GM12874 (cell line): Measurements from ENCODE around the gene LDLRAP1.

Experiments used
- TF ChIP-seq, protein P1 (sequence below): IDR thresholded peaks from 2 replicates; pipeline ENCODE4 v1.5.1; 2011; ENCODE audit warnings: low read depth, mild to moderate bottlenecking, control low read depth, low read length, moderate library complexity; ENCODE audit not compliant: insufficient read depth

Gene LDLRAP1

DNA sequence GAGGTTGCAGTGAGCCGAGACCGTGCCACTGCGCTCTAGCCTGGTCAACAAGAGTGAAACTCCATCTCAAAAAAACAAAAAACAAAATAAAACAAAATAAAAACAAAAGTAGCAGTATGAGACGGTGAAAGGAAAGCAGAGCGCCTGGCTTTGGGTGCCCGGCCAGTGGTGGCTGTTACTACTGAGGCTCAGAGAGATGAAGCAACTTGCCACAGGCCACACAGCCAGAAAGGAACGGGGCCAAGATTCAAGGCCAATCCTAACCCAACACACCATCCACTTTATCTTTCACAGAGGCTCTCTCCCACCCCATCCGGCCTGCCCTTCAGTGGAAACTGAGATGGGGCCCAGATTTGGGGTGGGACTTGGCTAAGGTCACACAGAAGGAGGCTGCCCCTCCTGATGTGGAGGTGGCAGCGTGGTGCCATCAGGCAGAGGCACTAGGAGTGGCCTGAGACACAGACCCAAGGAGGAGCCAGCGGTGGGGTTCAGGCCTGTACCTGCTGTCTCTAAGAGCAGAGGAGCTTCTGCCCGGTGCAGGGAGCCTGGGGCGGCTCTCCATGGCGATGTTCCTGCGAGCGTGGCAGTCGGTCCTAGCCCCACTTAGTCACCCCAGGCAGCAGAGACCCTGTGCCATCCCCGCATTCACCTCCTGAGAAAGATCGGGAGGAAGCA lies 33.2 kb downstream of the LDLRAP1 start:
- TF ChIP-seq, protein P1, sequence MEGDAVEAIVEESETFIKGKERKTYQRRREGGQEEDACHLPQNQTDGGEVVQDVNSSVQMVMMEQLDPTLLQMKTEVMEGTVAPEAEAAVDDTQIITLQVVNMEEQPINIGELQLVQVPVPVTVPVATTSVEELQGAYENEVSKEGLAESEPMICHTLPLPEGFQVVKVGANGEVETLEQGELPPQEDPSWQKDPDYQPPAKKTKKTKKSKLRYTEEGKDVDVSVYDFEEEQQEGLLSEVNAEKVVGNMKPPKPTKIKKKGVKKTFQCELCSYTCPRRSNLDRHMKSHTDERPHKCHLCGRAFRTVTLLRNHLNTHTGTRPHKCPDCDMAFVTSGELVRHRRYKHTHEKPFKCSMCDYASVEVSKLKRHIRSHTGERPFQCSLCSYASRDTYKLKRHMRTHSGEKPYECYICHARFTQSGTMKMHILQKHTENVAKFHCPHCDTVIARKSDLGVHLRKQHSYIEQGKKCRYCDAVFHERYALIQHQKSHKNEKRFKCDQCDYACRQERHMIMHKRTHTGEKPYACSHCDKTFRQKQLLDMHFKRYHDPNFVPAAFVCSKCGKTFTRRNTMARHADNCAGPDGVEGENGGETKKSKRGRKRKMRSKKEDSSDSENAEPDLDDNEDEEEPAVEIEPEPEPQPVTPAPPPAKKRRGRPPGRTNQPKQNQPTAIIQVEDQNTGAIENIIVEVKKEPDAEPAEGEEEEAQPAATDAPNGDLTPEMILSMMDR: no peak

DNA sequence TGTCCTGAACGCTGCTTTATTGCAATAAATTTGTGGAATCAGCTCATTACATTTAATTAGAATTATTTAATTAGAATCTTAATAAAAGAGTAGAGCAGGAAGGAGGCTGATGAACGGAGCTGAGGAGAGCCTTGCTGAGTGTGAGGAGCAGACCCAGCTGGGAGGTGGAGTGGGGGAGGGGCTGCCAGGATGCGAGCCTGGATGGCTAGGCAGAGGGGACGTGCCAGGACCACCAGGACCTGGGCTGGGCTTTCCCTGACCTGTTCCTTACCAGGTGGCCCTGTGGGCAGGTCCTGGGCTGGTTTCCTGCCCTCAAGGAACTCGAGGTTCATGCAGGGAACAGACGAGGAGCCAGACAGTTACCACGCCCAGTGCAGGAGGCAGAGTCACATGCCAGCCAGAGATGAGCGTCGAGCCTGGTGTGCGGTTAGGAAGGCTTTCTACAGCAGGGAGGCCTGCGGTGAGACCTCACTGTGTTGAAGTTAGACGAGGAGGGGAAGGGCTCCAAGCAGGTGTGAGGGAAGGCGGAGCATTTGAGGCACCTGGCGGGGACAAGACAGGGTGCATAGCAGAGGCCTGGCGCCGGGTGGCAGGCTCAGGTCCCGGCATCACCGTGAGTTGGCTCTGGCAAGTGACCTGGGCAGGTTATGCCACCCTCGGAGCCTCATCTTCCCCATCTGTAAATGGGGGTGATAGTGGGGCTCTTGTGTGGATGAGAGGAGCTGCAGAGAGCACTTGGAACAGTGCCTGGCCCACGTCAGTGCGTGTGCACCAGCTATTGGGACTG lies 33.9 kb downstream of the LDLRAP1 start:
- TF ChIP-seq, protein P1: no peak

DNA sequence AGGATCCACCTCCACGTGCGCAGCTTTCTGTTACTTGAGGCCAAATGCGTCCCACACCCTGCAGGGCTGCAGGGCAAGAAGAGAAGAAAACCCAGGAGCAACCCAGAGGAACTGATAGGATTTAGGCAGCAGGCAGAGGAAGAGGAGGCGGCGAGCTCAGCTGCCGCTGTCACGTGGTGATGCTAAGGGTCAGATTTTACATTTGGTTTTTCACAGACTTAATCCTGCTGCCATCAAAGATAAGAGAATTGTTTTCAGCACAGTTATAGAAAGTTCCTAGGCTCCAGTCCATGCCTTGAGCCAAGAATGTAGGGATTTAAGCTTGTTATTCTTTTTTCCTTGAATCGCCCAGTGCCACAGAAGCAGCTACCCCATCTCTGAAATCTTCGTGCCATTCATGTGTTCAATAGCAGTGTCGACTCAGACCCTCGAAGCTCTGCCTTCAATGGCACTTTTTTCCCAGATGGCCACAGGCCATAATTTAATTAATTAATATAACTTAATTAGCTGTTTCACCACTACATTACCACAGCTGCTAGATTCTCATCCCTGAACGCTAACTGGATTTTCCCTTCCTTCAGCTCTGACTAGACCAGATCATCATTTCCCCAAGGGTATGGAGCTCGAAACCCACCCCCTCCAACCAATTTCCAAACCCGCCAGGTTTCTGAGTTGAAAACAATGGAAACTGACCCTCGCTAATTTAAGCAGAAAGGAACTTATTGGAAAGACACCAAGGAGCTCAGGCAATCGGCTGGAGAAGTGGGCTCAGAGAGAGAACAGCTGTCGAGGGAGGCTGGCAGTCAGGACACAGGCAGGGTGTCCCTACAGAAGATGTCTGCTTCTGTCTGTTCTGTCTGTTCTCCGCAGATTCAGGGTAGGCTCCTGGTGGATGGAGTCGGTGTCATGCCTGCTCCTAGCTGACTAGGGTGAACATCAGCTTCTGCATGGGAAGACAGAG lies 36.2 kb downstream of the LDLRAP1 start:
- TF ChIP-seq, protein P1: no peak

DNA sequence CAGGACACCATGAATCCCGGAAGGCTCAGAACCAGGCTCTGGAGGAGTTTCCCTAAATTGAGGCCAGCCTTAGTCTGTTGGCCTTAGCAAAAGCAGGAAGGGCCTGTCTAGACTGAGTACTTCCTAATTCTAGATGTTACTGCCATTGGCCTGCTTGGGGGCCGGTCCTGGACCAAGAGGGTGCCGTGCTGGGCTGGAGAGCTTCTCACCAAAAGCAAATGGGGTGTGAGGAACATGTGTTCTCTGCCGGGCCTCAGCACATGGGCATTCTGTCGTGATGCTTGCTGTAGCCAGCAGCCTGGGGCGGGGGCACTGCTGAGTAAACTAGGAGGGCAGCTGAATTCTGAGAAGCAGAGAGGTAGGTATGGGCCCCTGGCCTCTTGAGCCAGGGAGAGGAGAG lies 37.5 kb downstream of the LDLRAP1 start:
- TF ChIP-seq, protein P1: no peak

DNA sequence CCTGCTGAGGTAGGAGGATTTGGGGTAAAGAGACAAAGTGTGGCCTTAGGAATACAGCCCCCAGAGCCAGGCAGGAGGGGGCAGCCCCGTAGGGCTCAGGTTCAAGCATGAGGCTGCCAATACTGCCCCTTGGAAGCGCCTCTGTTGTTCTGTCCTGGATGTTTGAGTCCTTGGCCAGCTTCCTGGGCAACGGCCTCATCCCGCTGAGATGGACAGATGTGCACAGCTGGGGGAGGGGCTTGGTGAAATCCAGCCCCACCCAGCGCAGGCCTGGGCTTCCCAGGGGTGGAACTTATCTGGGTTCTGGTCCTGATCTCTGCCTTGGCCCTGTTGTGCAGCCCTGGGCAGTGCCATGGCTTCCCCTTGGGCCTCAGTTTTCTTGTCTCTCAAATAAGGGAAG lies 38.4 kb downstream of the LDLRAP1 start:
- TF ChIP-seq, protein P1: no peak

DNA sequence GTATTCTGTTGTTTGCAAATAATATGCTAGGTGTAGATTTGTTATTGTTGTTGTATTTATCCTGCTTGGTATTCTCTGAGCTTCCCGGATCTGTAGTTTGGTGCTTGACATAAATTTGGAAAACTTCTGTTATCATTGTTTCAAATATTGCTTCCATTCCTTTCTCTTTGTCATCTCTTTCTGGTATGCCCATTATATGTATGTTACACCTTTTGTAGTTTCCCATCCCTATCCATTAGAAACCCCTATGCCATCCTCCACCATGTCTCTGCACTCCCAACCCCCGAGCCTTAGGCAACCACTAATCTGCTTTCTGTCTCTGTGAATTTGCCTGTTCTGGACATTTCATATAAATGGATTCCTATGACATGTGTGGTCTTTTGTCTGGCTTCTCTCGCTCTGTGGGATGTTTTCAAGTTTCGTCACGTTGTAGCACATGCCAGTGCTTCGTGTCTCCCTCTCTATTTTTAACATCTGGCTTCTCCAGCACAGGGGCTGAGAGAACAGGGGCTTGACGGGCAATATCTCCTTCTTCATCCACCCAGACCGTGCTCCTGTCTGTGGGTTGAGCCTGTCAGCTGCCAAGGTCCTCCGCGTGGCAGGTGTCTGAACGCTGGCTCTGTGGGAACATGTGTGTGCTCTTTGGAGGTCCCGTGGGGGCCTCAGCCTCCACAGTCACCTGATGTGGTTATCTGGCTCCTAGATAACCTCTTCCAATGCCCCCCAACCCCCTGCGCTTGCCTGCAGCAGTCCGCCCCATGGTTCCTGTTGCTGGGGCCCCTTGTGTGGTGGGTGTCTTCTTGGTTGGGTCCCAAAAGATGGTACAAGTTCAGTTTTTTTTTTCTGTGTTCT lies 40.3 kb downstream of the LDLRAP1 start:
- TF ChIP-seq, protein P1: no peak
